CD14-positive monocyte (primary cell): ENCODE data around the gene TBC1D5. TPM values are rescaled to one million over a fixed set of nuclear protein-coding genes. Genes with fewer than 3 reads are reported as not detected.
A peak's percentile ranks its signal among the peaks of the same experiment; 100 is the strongest.

Source experiments
- DNase-seq, 3 donors: peaks; one replicate each; pipeline ENCODE4 v3.0.0-alpha.2; 2011 to 2022
- H2AFZ ChIP-seq: 2 replicates; pipeline ENCODE4 v1.6.0; 2012; ENCODE audit warnings: mild to moderate bottlenecking, low read depth, low read length, inconsistent platforms; ENCODE audit not compliant: insufficient read depth, poor library complexity, severe bottlenecking
- H3K27ac ChIP-seq, 2 donors: 1 replicate in 1 of 2; 2 replicates in 1 of 2; pipeline ENCODE4 v1.5.1; 2012 to 2013; ENCODE audit warnings: low read length in 2 of 2, control low read depth in 1 of 2, inconsistent platforms in 1 of 2, low read depth in 1 of 2, mild to moderate bottlenecking in 1 of 2
- H3K27me3 ChIP-seq, 2 donors: one replicate each; pipeline versions ENCODE4 v1.6.0 to v1.6.1; 2011 to 2013; ENCODE audit warnings: low read length in 2 of 2; ENCODE audit not compliant: control insufficient read depth in 2 of 2, insufficient read depth in 2 of 2
- H3K36me3 ChIP-seq, 2 donors: replicated peaks in 1 of 2; 1 replicate in 1 of 2; 2 replicates in 1 of 2; pipeline versions ENCODE4 v1.5.1 to v1.6.1; 2012 to 2013; ENCODE audit warnings: low read length in 2 of 2, control low read depth in 1 of 2, inconsistent platforms in 1 of 2, mild to moderate bottlenecking in 1 of 2; ENCODE audit not compliant: insufficient read depth in 2 of 2, control insufficient read depth in 1 of 2
- H3K4me1 ChIP-seq, 2 donors: 1 replicate in 1 of 2; 2 replicates in 1 of 2; pipeline versions ENCODE4 v1.5.1 to v1.6.1; 2012 to 2013; ENCODE audit warnings: low read length in 2 of 2, control low read depth in 1 of 2, inconsistent platforms in 1 of 2, mild to moderate bottlenecking in 1 of 2, moderate library complexity in 1 of 2; ENCODE audit not compliant: insufficient read depth in 2 of 2, control insufficient read depth in 1 of 2
- H3K4me2 ChIP-seq: replicated peaks from 2 replicates; pipeline ENCODE3; 2012; ENCODE audit warnings: low read length, moderate library complexity, mild to moderate bottlenecking; ENCODE audit not compliant: poor library complexity, severe bottlenecking; ENCODE audit errors: extremely low read depth
- H3K4me3 ChIP-seq, 3 experiments: fragments of 200-600 bp in 1 of 3; sonication (generic) in 1 of 3; replicated peaks in 1 of 3; 1 replicate in 2 of 3; 2 replicates in 1 of 3; pipeline ENCODE4 v1.5.1; 2011 to 2013; ENCODE audit warnings: low read length in 3 of 3, mild to moderate bottlenecking in 3 of 3, control low read depth in 2 of 3, low read depth in 2 of 3, inconsistent platforms in 1 of 3, moderate library complexity in 1 of 3
- H3K79me2 ChIP-seq: 2 replicates; pipeline ENCODE4 v1.6.0; 2012; ENCODE audit warnings: mild to moderate bottlenecking, control low read depth, inconsistent platforms, low read length, moderate library complexity; ENCODE audit not compliant: insufficient read depth
- H3K9ac ChIP-seq: 2 replicates; pipeline ENCODE4 v1.6.0; 2017; ENCODE audit warnings: low read length, mild to moderate bottlenecking; ENCODE audit not compliant: insufficient read depth, poor library complexity, severe bottlenecking
- H3K9me3 ChIP-seq, 2 donors: replicated peaks in 1 of 2; 1 replicate in 1 of 2; 2 replicates in 1 of 2; pipeline versions ENCODE4 v1.5.1 to v1.6.1; 2012 to 2013; ENCODE audit warnings: low read length in 2 of 2, control low read depth in 1 of 2; ENCODE audit not compliant: control insufficient read depth in 1 of 2, insufficient read depth in 1 of 2
- H4K20me1 ChIP-seq: 2 replicates; pipeline ENCODE4 v1.6.0; 2012; ENCODE audit warnings: mild to moderate bottlenecking, low read length, control low read depth, moderate library complexity; ENCODE audit not compliant: insufficient read depth
- H3K27ac Mint-ChIP-seq, 7 donors: one replicate each; pipeline ENCODE4 v1.8.0; 2020; ENCODE audit warnings: mild to moderate bottlenecking in 7 of 7, mixed read lengths in 7 of 7, moderate library complexity in 6 of 7, inconsistent platforms in 2 of 7
- H3K27me3 Mint-ChIP-seq, 3 donors: one replicate each; pipeline ENCODE4 v1.8.0; 2021 to 2022; ENCODE audit warnings: low read depth in 3 of 3, mild to moderate bottlenecking in 3 of 3, mixed read lengths in 3 of 3, moderate library complexity in 3 of 3, inconsistent platforms in 1 of 3
- H3K36me3 Mint-ChIP-seq, 2 donors: one replicate each; pipeline ENCODE4 v1.8.0; 2020; ENCODE audit warnings: mixed read lengths in 2 of 2, inconsistent platforms in 1 of 2, mild to moderate bottlenecking in 1 of 2
- H3K4me1 Mint-ChIP-seq: one replicate; pipeline ENCODE4 v1.8.0; 2020; ENCODE audit warnings: mild to moderate bottlenecking, mixed read lengths
- H3K4me3 Mint-ChIP-seq, 2 donors: one replicate each; pipeline ENCODE4 v1.8.0; 2020; ENCODE audit warnings: mild to moderate bottlenecking in 2 of 2, mixed read lengths in 2 of 2, moderate library complexity in 1 of 2
- H3K9me3 Mint-ChIP-seq, 7 donors: one replicate each; pipeline ENCODE4 v1.8.0; 2020 to 2022; ENCODE audit warnings: mixed read lengths in 7 of 7, mild to moderate bottlenecking in 6 of 7, moderate library complexity in 6 of 7, inconsistent platforms in 2 of 7
- CTCF ChIP-seq: fragments of 200-600 bp; IDR thresholded peaks from one replicate; pipeline ENCODE4 v1.8.0; 2022; ENCODE audit warnings: antibody characterized with exemption, mild to moderate bottlenecking
- WGBS: methylation state at CpG from one replicate; pipeline ENCODE4 v1.1.5; 2013; ENCODE audit warnings: missing lambda C conversion rate; ENCODE audit not compliant: insufficient coverage; 5-methylcytosine and 5-hydroxymethylcytosine counted together
- intact Hi-C, 2 donors: fragments of 100-400 bp; cut with micrococcal nuclease; formaldehyde crosslinking; loops; one replicate each; pipeline versions ENCODE4 v1.15.0 to v1.15.1; 2023
- polyA plus RNA-seq, 3 donors: library from polyadenylated mRNA; depleted of rRNA in 1 of 3; unstranded in 2 of 3; stranded (reverse) in 1 of 3; fragments of 300-500 nt in 2 of 3; fragments of >200 nt in 1 of 3; fragmentation: Illumina TruSeq in 2 of 3; gene quantifications; 1 replicate in 2 of 3; 2 replicates in 1 of 3; pipeline ENCODE4 v1.2.3, GENCODE V29; 2012 to 2021

TBC1D5 gene
- polyA plus RNA-seq, 3 donors = 17.6 to 35.3 (median 21.0) TPM

GRCh38 chr3:17645074-17645698 lies 97.2 kb downstream of the TBC1D5 start:
- no peak overlapping the region for H3K27ac ChIP-seq
- no peak overlapping the region for H3K9ac ChIP-seq
- no CpG with 5 or more reads among the region's 4 CpGs for WGBS
- no peak overlapping the region for H3K4me3 Mint-ChIP-seq
- peaks cover 5% of the 10 kb centered on the region for H3K4me1 Mint-ChIP-seq
- no peaks in the 10 kb centered on the region for H3K9me3 ChIP-seq
- H3K36me3 ChIP-seq = no peaks in the 10 kb centered on the region
- H3K4me1 ChIP-seq = peaks cover 0 to 7% of the 10 kb centered on the region in 2 donors
- H3K27ac Mint-ChIP-seq = no peak overlapping the region
- peaks cover 39% of the 10 kb centered on the region for H4K20me1 ChIP-seq
- H3K36me3 Mint-ChIP-seq = peaks cover 3 to 8% of the 10 kb centered on the region in 2 donors
- no peak overlapping the region for H3K4me3 ChIP-seq
- peaks cover 0 to 6% (median 0%) of the 10 kb centered on the region in 7 donors for H3K9me3 Mint-ChIP-seq
- TF ChIP-seq CTCF = peak; percentile 72
- intact Hi-C loops = loop anchor here in 1 of 2 donors (10.0 kb wide), 1 partner anchor 100 kb away; the partner anchor contains the start of gene TBC1D5
- DNase-seq = peak; percentile 23 to 63 (median 51)
- no peaks in the 10 kb centered on the region for H3K27me3 ChIP-seq
- peaks cover 23% of the 10 kb centered on the region for H3K79me2 ChIP-seq
- H2AFZ ChIP-seq = no peak overlapping the region
- no peak overlapping the region for H3K4me2 ChIP-seq
- H3K27me3 Mint-ChIP-seq = no peaks in the 10 kb centered on the region

- TF ChIP-seq CTCF = no peak
- WGBS = no CpG with 5 or more reads among the region's 4 CpGs
- H3K27me3 Mint-ChIP-seq = no peaks in the 10 kb centered on the region
- no peaks in the 10 kb centered on the region for H3K36me3 ChIP-seq
- H3K36me3 Mint-ChIP-seq = peaks cover 0 to 6% of the 10 kb centered on the region in 2 donors
- H3K4me1 Mint-ChIP-seq = peaks cover 17% of the 10 kb centered on the region
- H3K79me2 ChIP-seq = peaks cover 29% of the 10 kb centered on the region
- H3K4me1 ChIP-seq = peaks cover 4 to 17% of the 10 kb centered on the region in 2 donors
- no peaks in the 10 kb centered on the region for H3K27me3 ChIP-seq
- no peak overlapping the region for H2AFZ ChIP-seq
- DNase-seq = no peak
- intact Hi-C loops = loop anchor here in 1 of 2 donors (10.0 kb wide), 1 partner anchor 101 kb away; the partner anchor contains the start of gene TBC1D5
- no peak overlapping the region for H3K9ac ChIP-seq
- no peak overlapping the region for H3K4me2 ChIP-seq
- H4K20me1 ChIP-seq = peaks cover 46% of the 10 kb centered on the region
- no peaks in the 10 kb centered on the region for H3K9me3 ChIP-seq
- H3K27ac Mint-ChIP-seq = no peak overlapping the region
- no peak overlapping the region for H3K27ac ChIP-seq
- H3K4me3 Mint-ChIP-seq = no peak overlapping the region
- no peak overlapping the region for H3K4me3 ChIP-seq
- no peaks in the 10 kb centered on the region for H3K9me3 Mint-ChIP-seq
Observed at GRCh38 chr3:17643691-17644090, 98.7 kb downstream of the TBC1D5 start.
